Measurements from ENCODE around the gene ZBED6. TPM values are rescaled to one million over a fixed set of nuclear protein-coding genes. Genes with fewer than 3 reads are reported as not detected.

Gene ZBED6
- total and polyA plus RNA-seq, 9 of the 15 experiments (the other 6 are each of a cell fraction or from before 2014, with no cell fraction given), result 0.21 to 16.6 (median 5.0) TPM

GRCh38 chr1:203813581-203814341 is 18.3 kb downstream of the ZBED6 start:
- intact Hi-C loops (cut with micrococcal nuclease), result no loop called here
- H3K9me3 ChIP-seq (replicated peaks; ENCODE audit: control insufficient read depth, insufficient read depth, low read depth, low read length), result no peaks in the 10 kb centered on the region
- no peaks in the 10 kb centered on the region for H3K9me1 ChIP-seq (ENCODE audit: control insufficient read depth, insufficient read depth, low read length)
- POLR2A ChIA-PET, result interaction anchor here (2.8 to 3.5 kb wide), 2 partner anchors 16 to 22 kb away, joined by 11 to 14 read pairs; no protein-coding TSS in a partner anchor
- DNase-seq (ENCODE audit: extremely low read depth in 1 of 4, low spot score in 3 of 4) (no peak), FAIRE-seq (no peak), ATAC-seq (no peak)
- no peak overlapping the region for H3K27ac ChIP-seq (ENCODE audit: extremely low read depth, low read depth, low read length)
- in situ Hi-C loops (cut with MboI), result no loop called here
- H3K79me2 ChIP-seq (ENCODE audit: control insufficient read depth, insufficient read depth, low read length), result peaks cover 51% of the 10 kb centered on the region
- BruUV-seq (replicated peaks), result no TSS peak
- no peak overlapping the region for H2AFZ ChIP-seq (ENCODE audit: low read depth, low read length)
- peaks cover 87% of the 10 kb centered on the region for H3K36me3 ChIP-seq (ENCODE audit: control insufficient read depth, insufficient read depth, low read length)
- H3K4me3 ChIP-seq, result no peak overlapping the region
- no peaks in the 10 kb centered on the region for H3K27me3 ChIP-seq (ENCODE audit: control insufficient read depth in 2 of 2, insufficient read depth in 2 of 2, low read length in 2 of 2)
- no peak overlapping the region for H3K4me2 ChIP-seq (ENCODE audit: insufficient read depth, low read length)
- H3K4me1 ChIP-seq (replicated peaks in 1 of 2; ENCODE audit: control insufficient read depth in 2 of 2, insufficient read depth in 2 of 2, low read length in 2 of 2), result no peaks in the 10 kb centered on the region
- CTCF ChIA-PET (ENCODE audit: low intra/inter-chr PET ratio), result no interaction called here
- WGBS (ENCODE audit: insufficient coverage, low coverage, missing lambda C conversion rate), result 95% methylated on average over 2 of the region's 2 CpGs
- no peak for TF ChIP-seq SAFB (IDR thresholded peaks at IDR 0.05; ENCODE audit: borderline replicate concordance, low read depth, low read length)
- no peak overlapping the region for H3K9ac ChIP-seq (ENCODE audit: insufficient read depth in 1 of 2, low read depth in 2 of 2, low read length in 2 of 2)
- H4K20me1 ChIP-seq (replicated peaks; ENCODE audit: control insufficient read depth, insufficient read depth, low read length), result no peaks in the 10 kb centered on the region

GRCh38 chr1:203818399-203818798 is 23.0 kb downstream of the ZBED6 start:
- peaks cover 93% of the 10 kb centered on the region for H3K36me3 ChIP-seq (ENCODE audit: control insufficient read depth, insufficient read depth, low read length)
- no peak for FAIRE-seq
- TF ChIP-seq C11orf30 (IDR thresholded peaks at IDR 0.05; ENCODE audit: low read depth) (no peak), ZBTB8A (IDR thresholded peaks at IDR 0.05; ENCODE audit: partially characterized antibody) (no peak), ZNF318 (IDR thresholded peaks at IDR 0.05; ENCODE audit: borderline replicate concordance in 1 of 2, low read depth in 1 of 2) (no peak)

More at GRCh38 chr1:203818399-203818798, 23.0 kb downstream of the ZBED6 start:
- intact Hi-C loops (cut with micrococcal nuclease), result no loop called here
- 0 out of 2 replicates have a peak, but pooled peaks cover 6% of the 10 kb centered on the region for H4K20me1 ChIP-seq (replicated peaks; ENCODE audit: control insufficient read depth, insufficient read depth, low read length)
- ChIA-PET POLR2A (interaction anchor here (1.3 kb wide), 1 partner anchor 15 kb away, joined by 3 read pairs; no protein-coding TSS in a partner anchor), CTCF (ENCODE audit: low intra/inter-chr PET ratio) (no interaction called here)
- WGBS (ENCODE audit: insufficient coverage, low coverage, missing lambda C conversion rate), result 89% methylated on average over 6 of the region's 6 CpGs
- ATAC-seq (no peak), DNase-seq (ENCODE audit: extremely low read depth in 1 of 4, low spot score in 3 of 4) (no peak)
- no peak overlapping the region for H3K9ac ChIP-seq (ENCODE audit: insufficient read depth in 1 of 2, low read depth in 2 of 2, low read length in 2 of 2)
- no peak overlapping the region for H3K4me3 ChIP-seq
- H3K9me1 ChIP-seq (ENCODE audit: control insufficient read depth, insufficient read depth, low read length), result no peaks in the 10 kb centered on the region
- no peaks in the 10 kb centered on the region for H3K9me3 ChIP-seq (replicated peaks; ENCODE audit: control insufficient read depth, insufficient read depth, low read depth, low read length)
- H3K4me2 ChIP-seq (ENCODE audit: insufficient read depth, low read length), result no peak overlapping the region
- in situ Hi-C loops (cut with MboI), result no loop called here
- no peak overlapping the region for H2AFZ ChIP-seq (ENCODE audit: low read depth, low read length)
- peaks cover 37% of the 10 kb centered on the region; the same call in 2 of the 3 replicates for H3K79me2 ChIP-seq (ENCODE audit: control insufficient read depth, insufficient read depth, low read length)
- no TSS peak for BruUV-seq (replicated peaks)
- no peak overlapping the region for H3K27ac ChIP-seq (ENCODE audit: extremely low read depth, low read depth, low read length)
- no peaks in the 10 kb centered on the region for H3K4me1 ChIP-seq (replicated peaks in 1 of 2; ENCODE audit: control insufficient read depth in 2 of 2, insufficient read depth in 2 of 2, low read length in 2 of 2)
- no peaks in the 10 kb centered on the region for H3K27me3 ChIP-seq (ENCODE audit: control insufficient read depth in 2 of 2, insufficient read depth in 2 of 2, low read length in 2 of 2)

All from K562 (cell line).